HEK293 (cell line): ENCODE measurements around the gene SPOCK1.
A peak's percentile ranks its signal among the peaks of the same experiment; 100 is the strongest.

Source experiments
- CTCF ChIA-PET: fragments of 350-600 bp; formaldehyde crosslinking; extraction: SDS; loops from one replicate; lab custom pipeline; 2021; ENCODE audit warnings: antibody characterized with exemption; lab: Yijun Ruan, JAX
- POLR2A ChIA-PET: fragments of 300-600 bp; formaldehyde crosslinking; extraction: SDS; loops from one replicate; lab custom pipeline; 2020; ENCODE audit warnings: antibody characterized with exemption, inconsistent platforms; lab: Yijun Ruan, JAX
- H3K27ac ChIP-seq: fragments of 200-500 bp; sonication (Bioruptor generic); 2 replicates; pipeline ENCODE4 v1.5.1; 2014; ENCODE audit warnings: low read depth, low read length, control low read depth, inconsistent platforms; ENCODE audit errors: extremely low read depth
- H3K36me3 ChIP-seq, 2 experiments: fragments of 200-500 bp in 1 of 2; sonication (Bioruptor generic) in 1 of 2; 1 replicate in 1 of 2; 2 replicates in 1 of 2; pipeline ENCODE4 v1.5.1; 2014 to 2017; ENCODE audit warnings: inconsistent platforms in 2 of 2, low read length in 2 of 2; ENCODE audit not compliant: control insufficient read depth in 2 of 2, insufficient read depth in 1 of 2
- H3K4me1 ChIP-seq: fragments of 200-500 bp; sonication (Bioruptor generic); 2 replicates; pipeline ENCODE4 v1.5.1; 2014; ENCODE audit warnings: mild to moderate bottlenecking, low read length, inconsistent platforms; ENCODE audit not compliant: control insufficient read depth, insufficient read depth
- H3K4me3 ChIP-seq: 2 replicates; pipeline ENCODE4 v1.5.1; 2011; ENCODE audit warnings: low read depth, mild to moderate bottlenecking, control low read depth, low read length, moderate library complexity
- H3K9me3 ChIP-seq: fragments of 200-500 bp; sonication (Bioruptor generic); 2 replicates; pipeline ENCODE4 v1.5.1; 2014; ENCODE audit warnings: low read depth, low read length, inconsistent platforms; ENCODE audit not compliant: control insufficient read depth, insufficient read depth
- BCL6B ChIP-seq: fragments of 450-650 bp; formaldehyde crosslinking; IDR thresholded peaks from 2 replicates; pipeline ENCODE4 v1.5.1; 2017; ENCODE audit warnings: missing biosample characterization, missing genetic modification characterization
- FEZF1 ChIP-seq: fragments of 450-650 bp; formaldehyde crosslinking; IDR thresholded peaks from 2 replicates; pipeline ENCODE4 v1.5.1; 2016; ENCODE audit warnings: missing biosample characterization, missing genetic modification characterization
- GLI2 ChIP-seq: fragments of 450-650 bp; formaldehyde crosslinking; IDR thresholded peaks from 2 replicates; pipeline ENCODE4; 2017; ENCODE audit warnings: missing biosample characterization, missing genetic modification characterization, low read depth, borderline replicate concordance
- KLF10 ChIP-seq: fragments of 450-650 bp; IDR thresholded peaks from 2 replicates; pipeline ENCODE4 v1.5.1; 2018; ENCODE audit warnings: missing biosample characterization, mild to moderate bottlenecking, missing genetic modification characterization
- TSHZ1 ChIP-seq: fragments of 450-650 bp; formaldehyde crosslinking; IDR thresholded peaks from 2 replicates; pipeline ENCODE4 v1.5.1; 2016; ENCODE audit warnings: missing biosample characterization, missing genetic modification characterization, borderline replicate concordance
- WT1 ChIP-seq: fragments of 450-650 bp; formaldehyde crosslinking; IDR thresholded peaks from 2 replicates; pipeline ENCODE4 v1.5.1; 2016; ENCODE audit warnings: missing biosample characterization, missing genetic modification characterization
- ZBTB11 ChIP-seq: fragments of 450-650 bp; formaldehyde crosslinking; conservative IDR thresholded peaks from 2 replicates; pipeline ENCODE4 v1.5.1; 2016; ENCODE audit warnings: low read depth, missing biosample characterization, missing genetic modification characterization
- ZBTB44 ChIP-seq: fragments of 450-650 bp; IDR thresholded peaks from 2 replicates; pipeline ENCODE4 v1.5.1; 2018; ENCODE audit warnings: missing biosample characterization, mild to moderate bottlenecking, missing genetic modification characterization
- ZBTB48 ChIP-seq: fragments of 450-650 bp; formaldehyde crosslinking; IDR thresholded peaks from 2 replicates; pipeline ENCODE4 v1.5.1; 2016; ENCODE audit warnings: missing biosample characterization, missing genetic modification characterization
- ZFP69B ChIP-seq: fragments of 450-650 bp; formaldehyde crosslinking; IDR thresholded peaks from 2 replicates; pipeline ENCODE4 v1.5.1; 2016; ENCODE audit warnings: missing biosample characterization, missing genetic modification characterization
- ZNF184 ChIP-seq: fragments of 450-650 bp; IDR thresholded peaks from 2 replicates; pipeline ENCODE4 v1.5.1; 2018; ENCODE audit warnings: missing biosample characterization, mild to moderate bottlenecking, missing genetic modification characterization
- ZNF239 ChIP-seq: fragments of 450-650 bp; formaldehyde crosslinking; IDR thresholded peaks from 2 replicates; pipeline ENCODE4 v1.5.1; 2016; ENCODE audit warnings: missing biosample characterization, missing genetic modification characterization
- ZNF248 ChIP-seq: fragments of 450-650 bp; formaldehyde crosslinking; IDR thresholded peaks from 2 replicates; pipeline ENCODE4 v1.5.1; 2017; ENCODE audit warnings: missing biosample characterization, missing genetic modification characterization
- ZNF391 ChIP-seq: fragments of 450-650 bp; formaldehyde crosslinking; IDR thresholded peaks from 2 replicates; pipeline ENCODE4 v1.5.1; 2016; ENCODE audit warnings: low read depth, missing biosample characterization, missing genetic modification characterization, borderline replicate concordance
- ZNF449 ChIP-seq: fragments of 450-650 bp; formaldehyde crosslinking; IDR thresholded peaks from 2 replicates; pipeline ENCODE4 v1.5.1; 2017; ENCODE audit warnings: missing biosample characterization, mild to moderate bottlenecking, missing genetic modification characterization, moderate library complexity
- ZNF560 ChIP-seq: fragments of 450-650 bp; formaldehyde crosslinking; IDR thresholded peaks from 2 replicates; pipeline ENCODE4 v1.5.1; 2017; ENCODE audit warnings: missing biosample characterization, missing genetic modification characterization, borderline replicate concordance
- ZNF629 ChIP-seq: fragments of 450-650 bp; formaldehyde crosslinking; IDR thresholded peaks from 2 replicates; pipeline ENCODE4 v1.5.1; 2017; ENCODE audit warnings: missing biosample characterization, missing genetic modification characterization
- ZNF777 ChIP-seq: fragments of 450-650 bp; formaldehyde crosslinking; IDR thresholded peaks from 2 replicates; pipeline ENCODE4 v1.5.1; 2017; ENCODE audit warnings: missing biosample characterization, missing genetic modification characterization, borderline replicate concordance

Gene SPOCK1

GRCh38 chr5:137148159-137148558 is 351.0 kb downstream of the SPOCK1 start:
- POLR2A ChIA-PET = no interaction called here
- TF ChIP-seq FEZF1 = peak; percentile 38; the same call in 1 of the 2 replicates
- TF ChIP-seq ZBTB11 (tag by site-specific recombination) = no peak
- peak; percentile 58; the same call in 1 of the 2 replicates for TF ChIP-seq KLF10
- no peak for TF ChIP-seq ZNF248 (tag by site-specific recombination)
- peak; percentile 81 for TF ChIP-seq WT1 (tag by site-specific recombination)
- TF ChIP-seq ZNF449 = peak; percentile 86
- no peak for TF ChIP-seq ZNF777 (tag by site-specific recombination)
- no peak for TF ChIP-seq ZBTB48
- no peak for TF ChIP-seq ZNF560 (tag by site-specific recombination)
- TF ChIP-seq BCL6B = no peak
- no peak for TF ChIP-seq ZBTB44 (tag by site-specific recombination)
- TF ChIP-seq, all 188 proteins: peak for 4
- Histone ChIP-seq H3K27ac (no peak overlapping the region), H3K4me3 (no peak overlapping the region), H3K4me1 (peaks cover 10% of the 10 kb centered on the region), H3K9me3 (no peaks in the 10 kb centered on the region), H3K36me3 (no peaks in the 10 kb centered on the region)
- CTCF ChIA-PET = no interaction called here

- Histone ChIP-seq H3K4me1 (peaks cover 10% of the 10 kb centered on the region), H3K36me3 (no peaks in the 10 kb centered on the region), H3K4me3 (no peak overlapping the region), H3K9me3 (no peaks in the 10 kb centered on the region), H3K27ac (no peak overlapping the region)
- TF ChIP-seq ZNF391 (tag by site-specific recombination) = no peak
- TF ChIP-seq ZFP69B (tag by site-specific recombination) = no peak
- no peak for TF ChIP-seq GLI2 (tag by site-specific recombination)
- ChIA-PET POLR2A (no interaction called here), CTCF (no interaction called here)
These were observed 351.8 kb downstream of the SPOCK1 start for GRCh38 chr5:137147346-137147745.

- no peak overlapping the region for H3K4me3 ChIP-seq
- no peaks in the 10 kb centered on the region for H3K36me3 ChIP-seq
- peaks cover 10% of the 10 kb centered on the region for H3K4me1 ChIP-seq
- POLR2A ChIA-PET = no interaction called here
- H3K9me3 ChIP-seq = no peaks in the 10 kb centered on the region
- H3K27ac ChIP-seq = no peak overlapping the region
- CTCF ChIA-PET = no interaction called here
- peak; percentile 37; the same call in 1 of the 2 replicates for TF ChIP-seq TSHZ1
- peak; percentile 37; the same call in 1 of the 2 replicates for TF ChIP-seq ZNF184 (tag by site-specific recombination)
- no peak for TF ChIP-seq ZNF239 (tag by site-specific recombination)
- TF ChIP-seq ZNF629 = peak; percentile 73
- TF ChIP-seq ZBTB44 (tag by site-specific recombination) = peak; percentile 93
These were observed 352.7 kb downstream of the SPOCK1 start for GRCh38 chr5:137146402-137146890.
